Sigmoid colon (tissue), 4 donors: ENCODE measurements around the gene TRIM39.

ENCODE experiments used
- EP300 ChIP-seq, 4 donors: sonication (generic); formaldehyde crosslinking; IDR thresholded peaks; one replicate each; pipeline ENCODE4 v1.6.1; 2017; ENCODE audit warnings: antibody characterized with exemption in 4 of 4
- POLR2A ChIP-seq, 2 donors: fragments of 450-650 bp; IDR thresholded peaks; one replicate each; pipeline ENCODE4 v1.6.1; 2016; ENCODE audit warnings: antibody characterized with exemption in 2 of 2, mild to moderate bottlenecking in 2 of 2, moderate library complexity in 2 of 2
- TF ChIP-seq, protein P1 (sequence below), 4 experiments: fragments of 450-650 bp in 3 of 4; fragments of 200-600 bp in 1 of 4; IDR thresholded peaks; one replicate each; pipeline ENCODE4 v1.5.1; 2016 to 2019; ENCODE audit warnings: antibody characterized with exemption in 4 of 4, mild to moderate bottlenecking in 3 of 4, moderate library complexity in 2 of 4

DNA sequence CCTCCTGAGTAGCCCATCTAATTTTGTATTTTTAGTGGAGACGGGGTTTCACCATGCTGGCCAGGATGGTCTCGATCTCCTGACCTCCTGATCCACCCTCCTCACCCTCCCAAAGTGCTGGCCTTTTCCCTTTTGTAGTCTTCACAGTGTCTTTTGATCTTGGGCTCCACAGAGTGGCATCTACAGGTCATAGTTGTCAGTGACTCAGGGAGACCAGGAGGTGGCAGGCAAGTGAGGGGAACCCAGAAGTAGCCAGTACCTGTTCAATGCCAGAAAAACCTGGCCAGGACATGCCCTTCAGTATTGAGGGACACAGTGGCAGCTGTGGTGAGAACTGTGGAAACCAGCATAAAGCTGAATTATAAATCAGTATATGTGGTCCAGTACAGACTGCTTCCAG is 37.9 kb downstream of the TRIM39 start:
- TF ChIP-seq EP300 (IDR thresholded peaks at IDR 0.05) (no peak), POLR2A (IDR thresholded peaks at IDR 0.05) (no peak)
- TF ChIP-seq, protein P1, sequence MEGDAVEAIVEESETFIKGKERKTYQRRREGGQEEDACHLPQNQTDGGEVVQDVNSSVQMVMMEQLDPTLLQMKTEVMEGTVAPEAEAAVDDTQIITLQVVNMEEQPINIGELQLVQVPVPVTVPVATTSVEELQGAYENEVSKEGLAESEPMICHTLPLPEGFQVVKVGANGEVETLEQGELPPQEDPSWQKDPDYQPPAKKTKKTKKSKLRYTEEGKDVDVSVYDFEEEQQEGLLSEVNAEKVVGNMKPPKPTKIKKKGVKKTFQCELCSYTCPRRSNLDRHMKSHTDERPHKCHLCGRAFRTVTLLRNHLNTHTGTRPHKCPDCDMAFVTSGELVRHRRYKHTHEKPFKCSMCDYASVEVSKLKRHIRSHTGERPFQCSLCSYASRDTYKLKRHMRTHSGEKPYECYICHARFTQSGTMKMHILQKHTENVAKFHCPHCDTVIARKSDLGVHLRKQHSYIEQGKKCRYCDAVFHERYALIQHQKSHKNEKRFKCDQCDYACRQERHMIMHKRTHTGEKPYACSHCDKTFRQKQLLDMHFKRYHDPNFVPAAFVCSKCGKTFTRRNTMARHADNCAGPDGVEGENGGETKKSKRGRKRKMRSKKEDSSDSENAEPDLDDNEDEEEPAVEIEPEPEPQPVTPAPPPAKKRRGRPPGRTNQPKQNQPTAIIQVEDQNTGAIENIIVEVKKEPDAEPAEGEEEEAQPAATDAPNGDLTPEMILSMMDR (IDR thresholded peaks at IDR 0.05), result no peak
